ENCODE data around the gene SLC8A2.
A peak's percentile ranks its signal among the peaks of the same experiment; 100 is the strongest.

Gene SLC8A2

DNA sequence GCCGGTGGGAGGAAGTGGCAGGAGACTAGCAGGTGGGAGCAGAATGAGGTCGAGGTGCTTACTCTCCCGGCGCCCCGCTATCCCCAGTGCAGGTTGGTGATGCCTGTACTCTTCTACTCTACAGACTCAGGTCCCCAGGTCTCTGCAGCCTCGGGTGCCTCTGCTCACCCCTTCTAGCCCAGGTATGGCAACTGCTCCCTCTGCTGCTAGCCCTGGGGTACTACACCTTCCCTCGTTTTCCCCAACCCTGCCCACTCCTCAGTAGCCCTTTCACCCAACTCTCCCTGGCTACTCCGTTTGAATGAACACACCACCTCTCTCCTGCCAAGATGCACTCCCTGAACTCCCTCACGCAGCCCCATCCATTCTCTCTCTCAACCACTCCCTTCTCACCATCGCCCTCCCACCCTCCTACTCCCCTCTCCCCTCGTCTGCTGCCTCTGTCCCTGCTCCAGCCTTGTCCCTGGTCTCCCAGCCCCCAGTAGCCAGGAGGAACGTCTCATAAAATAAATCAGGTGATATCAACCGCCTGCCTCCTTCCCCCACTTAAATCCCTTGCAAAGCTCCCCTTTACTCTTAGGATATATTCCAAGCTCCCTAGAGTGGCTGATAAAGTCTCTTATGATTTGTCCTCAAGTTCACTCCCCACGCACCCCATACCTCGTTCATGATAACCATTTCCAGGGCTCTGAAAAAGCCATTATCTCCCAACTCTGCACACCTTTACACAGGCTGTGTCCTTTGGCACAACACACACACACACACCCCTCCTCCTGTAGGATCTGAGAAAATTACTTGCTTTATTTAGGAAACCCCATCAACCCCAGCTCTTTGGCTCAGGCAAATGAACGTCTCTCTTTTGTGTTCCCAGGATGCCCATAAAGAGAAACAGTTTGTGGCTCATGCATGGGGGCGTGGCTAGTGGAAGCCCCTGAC is 44.2 kb downstream of the SLC8A2 start:
- Histone ChIP-seq H3K27ac (ENCODE audit: low read depth, low read length, poor library complexity, severe bottlenecking) (peak overlapping the region; percentile 4), H3K4me1 (ENCODE audit: insufficient read depth, low read length, severe bottlenecking) (peaks cover 21% of the 10 kb centered on the region), H2AFZ (ENCODE audit: low read length) (no peak overlapping the region), H3K36me3 (ENCODE audit: insufficient read depth, low read length) (no peaks in the 10 kb centered on the region), H3K4me3 (ENCODE audit: low read depth, low read length, poor library complexity, severe bottlenecking) (peak overlapping the region; percentile 26), H3K9ac (ENCODE audit: low read length) (no peak overlapping the region), H3K79me2 (ENCODE audit: insufficient read depth, low read length) (no peaks in the 10 kb centered on the region), H3K4me2 (ENCODE audit: low read length) (peak overlapping the region; percentile 73), H3K9me3 (ENCODE audit: low read length) (no peaks in the 10 kb centered on the region), H3K9me2 (ENCODE audit: low read depth, low read length) (no peaks in the 10 kb centered on the region), H4K20me1 (ENCODE audit: insufficient read depth, low read length) (no peaks in the 10 kb centered on the region), H3K27me3 (ENCODE audit: insufficient read depth, low read length) (0 out of 2 replicates have a peak, but pooled peaks cover 5% of the 10 kb centered on the region), H3F3A (ENCODE audit: insufficient read depth, low read length) (peaks cover 6% of the 10 kb centered on the region)
- TF ChIP-seq, protein P1, sequence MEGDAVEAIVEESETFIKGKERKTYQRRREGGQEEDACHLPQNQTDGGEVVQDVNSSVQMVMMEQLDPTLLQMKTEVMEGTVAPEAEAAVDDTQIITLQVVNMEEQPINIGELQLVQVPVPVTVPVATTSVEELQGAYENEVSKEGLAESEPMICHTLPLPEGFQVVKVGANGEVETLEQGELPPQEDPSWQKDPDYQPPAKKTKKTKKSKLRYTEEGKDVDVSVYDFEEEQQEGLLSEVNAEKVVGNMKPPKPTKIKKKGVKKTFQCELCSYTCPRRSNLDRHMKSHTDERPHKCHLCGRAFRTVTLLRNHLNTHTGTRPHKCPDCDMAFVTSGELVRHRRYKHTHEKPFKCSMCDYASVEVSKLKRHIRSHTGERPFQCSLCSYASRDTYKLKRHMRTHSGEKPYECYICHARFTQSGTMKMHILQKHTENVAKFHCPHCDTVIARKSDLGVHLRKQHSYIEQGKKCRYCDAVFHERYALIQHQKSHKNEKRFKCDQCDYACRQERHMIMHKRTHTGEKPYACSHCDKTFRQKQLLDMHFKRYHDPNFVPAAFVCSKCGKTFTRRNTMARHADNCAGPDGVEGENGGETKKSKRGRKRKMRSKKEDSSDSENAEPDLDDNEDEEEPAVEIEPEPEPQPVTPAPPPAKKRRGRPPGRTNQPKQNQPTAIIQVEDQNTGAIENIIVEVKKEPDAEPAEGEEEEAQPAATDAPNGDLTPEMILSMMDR (IDR thresholded peaks at IDR 0.05; ENCODE audit: low read length) = peak; percentile 81
- TF ChIP-seq EZH2 (IDR thresholded peaks at IDR 0.05; ENCODE audit: borderline replicate concordance, low read length) = no peak

DNA sequence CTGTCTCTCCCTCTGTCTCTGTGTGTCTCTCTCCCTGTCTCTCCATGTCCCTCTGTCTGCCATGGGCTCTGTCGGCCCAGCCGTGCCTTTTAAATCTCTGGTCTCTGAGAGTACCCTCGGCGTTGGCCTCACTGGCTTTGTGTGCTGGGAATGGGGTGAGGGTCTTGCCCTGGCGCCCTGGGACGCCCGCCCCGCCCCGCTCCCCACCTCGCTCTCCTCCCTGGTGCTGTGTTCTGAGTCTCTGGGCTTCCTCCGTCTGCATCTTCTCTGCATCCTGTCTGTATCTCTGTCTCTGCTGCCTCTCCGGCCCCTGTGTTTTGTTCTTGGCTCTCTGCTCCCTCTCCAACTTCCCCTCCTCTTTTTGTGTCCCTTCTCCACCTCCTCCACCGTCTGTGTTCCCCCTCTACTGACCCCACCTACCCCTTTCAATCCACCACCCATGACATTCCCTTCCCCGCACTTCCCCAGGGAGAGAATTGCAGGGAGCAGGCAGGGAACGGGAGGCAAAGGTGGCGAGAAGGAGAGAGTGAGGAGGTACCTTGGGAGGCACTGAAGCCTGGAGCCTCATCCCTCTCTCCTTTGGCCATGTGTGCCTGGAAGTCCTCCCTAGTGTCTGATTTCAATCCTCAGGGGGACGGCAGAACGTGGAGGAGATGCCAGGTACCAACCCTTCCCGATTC is 48.4 kb downstream of the SLC8A2 start:
- no peak overlapping the region for H3K4me2 ChIP-seq (ENCODE audit: low read length)
- no peaks in the 10 kb centered on the region for H3K79me2 ChIP-seq (ENCODE audit: insufficient read depth, low read length)
- H2AFZ ChIP-seq (ENCODE audit: low read length) = no peak overlapping the region
- no peak overlapping the region for H3K9ac ChIP-seq (ENCODE audit: low read length)
- H3K27me3 ChIP-seq (ENCODE audit: insufficient read depth, low read length) = 0 out of 2 replicates have a peak, but pooled peaks cover 5% of the 10 kb centered on the region
- H3K36me3 ChIP-seq (ENCODE audit: insufficient read depth, low read length) = no peaks in the 10 kb centered on the region
- no peaks in the 10 kb centered on the region for H3K9me2 ChIP-seq (ENCODE audit: low read depth, low read length)
- no peaks in the 10 kb centered on the region for H3K9me3 ChIP-seq (ENCODE audit: low read length)
- peaks cover 10% of the 10 kb centered on the region for H3K4me1 ChIP-seq (ENCODE audit: insufficient read depth, low read length, severe bottlenecking)
- no peak overlapping the region for H3K27ac ChIP-seq (ENCODE audit: low read depth, low read length, poor library complexity, severe bottlenecking)
- H4K20me1 ChIP-seq (ENCODE audit: insufficient read depth, low read length) = no peaks in the 10 kb centered on the region
- H3K4me3 ChIP-seq (ENCODE audit: low read depth, low read length, poor library complexity, severe bottlenecking) = no peak overlapping the region
- H3F3A ChIP-seq (ENCODE audit: insufficient read depth, low read length) = peaks cover 6% of the 10 kb centered on the region
- TF ChIP-seq, protein P1 (IDR thresholded peaks at IDR 0.05; ENCODE audit: low read length) = no peak
- TF ChIP-seq EZH2 (IDR thresholded peaks at IDR 0.05; ENCODE audit: borderline replicate concordance, low read length) = no peak

DNA sequence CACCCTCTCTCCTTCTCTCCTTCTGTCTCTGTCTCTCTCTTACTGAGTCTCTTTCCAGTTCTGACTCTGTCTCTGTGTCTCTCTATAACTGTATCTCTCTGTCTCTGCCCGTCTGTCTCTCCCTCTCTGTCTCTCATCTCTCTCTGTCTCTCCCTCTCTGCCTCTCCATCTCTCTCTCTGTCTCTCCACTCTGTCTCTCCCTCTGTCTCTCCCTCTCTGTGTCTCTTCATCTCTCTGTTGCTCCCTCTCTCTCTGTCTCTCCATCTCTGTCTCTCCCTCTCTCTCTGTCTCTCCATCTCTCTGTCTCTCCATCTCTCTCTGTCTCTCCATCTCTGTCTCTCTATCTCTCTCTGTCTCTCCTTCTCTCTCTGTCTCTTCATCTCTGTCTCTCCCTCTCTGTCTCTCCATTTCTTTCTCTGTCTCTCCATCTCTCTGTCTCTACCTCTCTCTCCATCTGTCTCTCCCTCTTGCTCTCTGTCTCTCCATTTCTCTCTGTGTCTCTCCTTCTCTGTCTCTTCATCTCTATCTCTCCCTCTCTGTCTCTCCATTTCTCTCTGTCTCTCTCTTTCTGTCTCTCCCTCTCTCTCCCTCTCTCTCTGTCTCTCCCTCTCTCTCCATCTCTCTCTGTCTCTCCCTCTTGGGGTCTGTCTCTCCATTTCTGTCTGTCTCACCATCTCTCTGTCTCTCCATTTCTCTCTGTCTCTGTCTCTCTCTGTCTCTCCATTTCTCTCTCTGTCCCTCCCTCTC is 49.1 kb downstream of the SLC8A2 start:
- Histone ChIP-seq H3K9me3 (ENCODE audit: low read length) (no peaks in the 10 kb centered on the region), H3K79me2 (ENCODE audit: insufficient read depth, low read length) (no peaks in the 10 kb centered on the region), H4K20me1 (ENCODE audit: insufficient read depth, low read length) (no peaks in the 10 kb centered on the region), H3F3A (ENCODE audit: insufficient read depth, low read length) (0 out of 2 replicates have a peak, but pooled peaks cover 2% of the 10 kb centered on the region), H3K9ac (ENCODE audit: low read length) (no peak overlapping the region), H3K36me3 (ENCODE audit: insufficient read depth, low read length) (no peaks in the 10 kb centered on the region), H3K27me3 (ENCODE audit: insufficient read depth, low read length) (0 out of 2 replicates have a peak, but pooled peaks cover 5% of the 10 kb centered on the region), H3K4me1 (ENCODE audit: insufficient read depth, low read length, severe bottlenecking) (peaks cover 3% of the 10 kb centered on the region), H3K4me2 (ENCODE audit: low read length) (no peak overlapping the region), H3K4me3 (ENCODE audit: low read depth, low read length, poor library complexity, severe bottlenecking) (no peak overlapping the region), H2AFZ (ENCODE audit: low read length) (no peak overlapping the region), H3K27ac (ENCODE audit: low read depth, low read length, poor library complexity, severe bottlenecking) (no peak overlapping the region), H3K9me2 (ENCODE audit: low read depth, low read length) (no peaks in the 10 kb centered on the region)
- TF ChIP-seq, protein P1 (IDR thresholded peaks at IDR 0.05; ENCODE audit: low read length) = no peak
- no peak for TF ChIP-seq EZH2 (IDR thresholded peaks at IDR 0.05; ENCODE audit: borderline replicate concordance, low read length)
